Smooth muscle cell (in vitro differentiated cells): ENCODE results near the gene TMEM51. TPM values are rescaled to one million over a fixed set of nuclear protein-coding genes. Genes with fewer than 3 reads are reported as not detected.
"Not testable (repeated sequence)": the region's sequence is repeated elsewhere in the genome, so short reads cannot be mapped to it uniquely, and the experiment has no call there.

ENCODE experiments used
- DNase-seq: peaks from one replicate; lab custom pipeline; 2025; ENCODE audit not compliant: unreplicated experiment; lab: John Stamatoyannopoulos, UW
- H2AFZ ChIP-seq: fragments of 200-600 bp; sonication (generic); 2 replicates; pipeline ENCODE4 v1.6.0; 2016; ENCODE audit warnings: antibody characterized with exemption, low read depth, mild to moderate bottlenecking
- H3F3A ChIP-seq: fragments of 200-600 bp; sonication (generic); 2 replicates; pipeline ENCODE4 v1.6.0; 2017; ENCODE audit warnings: antibody characterized with exemption, low read depth
- H3K27ac ChIP-seq: fragments of 200-600 bp; sonication (generic); 2 replicates; pipeline ENCODE4 v1.5.1; 2016; ENCODE audit warnings: low read depth, mild to moderate bottlenecking
- H3K27me3 ChIP-seq: fragments of 200-600 bp; sonication (generic); 2 replicates; pipeline ENCODE4 v1.6.1; 2016; ENCODE audit warnings: low read depth, mild to moderate bottlenecking
- H3K36me3 ChIP-seq: fragments of 200-600 bp; sonication (generic); 2 replicates; pipeline ENCODE4 v1.5.1; 2016; ENCODE audit warnings: low read depth
- H3K4me1 ChIP-seq: fragments of 200-600 bp; sonication (generic); 2 replicates; pipeline ENCODE4 v1.5.1; 2016; ENCODE audit warnings: low read depth
- H3K4me2 ChIP-seq: fragments of 200-600 bp; sonication (generic); 2 replicates; pipeline ENCODE4 v1.6.0; 2016; ENCODE audit warnings: mild to moderate bottlenecking
- H3K4me3 ChIP-seq: fragments of 200-600 bp; sonication (generic); 2 replicates; pipeline ENCODE4 v1.5.1; 2016; ENCODE audit warnings: mild to moderate bottlenecking
- H3K79me2 ChIP-seq: fragments of 200-600 bp; sonication (generic); 2 replicates; pipeline ENCODE4 v1.6.0; 2016; ENCODE audit warnings: low read depth, mild to moderate bottlenecking
- H3K9ac ChIP-seq: fragments of 200-600 bp; sonication (generic); 2 replicates; pipeline ENCODE4 v1.6.0; 2016; ENCODE audit warnings: low read depth
- H3K9me3 ChIP-seq: fragments of 200-600 bp; sonication (generic); replicated peaks from 2 replicates; pipeline ENCODE4 v1.5.1; 2016; ENCODE audit warnings: low read depth
- H4K20me1 ChIP-seq: fragments of 200-600 bp; sonication (generic); 2 replicates; pipeline ENCODE4 v1.6.0; 2016; ENCODE audit warnings: low read depth
- CTCF ChIP-seq: fragments of 200-600 bp; sonication (generic); IDR thresholded peaks from 2 replicates; pipeline ENCODE4 v1.5.1; 2017; ENCODE audit warnings: borderline replicate concordance, mild to moderate bottlenecking, antibody characterized with exemption; ENCODE audit not compliant: insufficient read depth, poor library complexity, severe bottlenecking
- WGBS: methylation state at CpG from one replicate; pipeline ENCODE4 v1.1.7; 2016; ENCODE audit warnings: low lambda C conversion rate; 5-methylcytosine and 5-hydroxymethylcytosine counted together
- polyA plus RNA-seq: library from polyadenylated mRNA; unstranded; fragments of >200 nt; fragmentation: Nextera tagmentation; extraction: Ambion mirVana; gene quantifications from 2 replicates; pipeline ENCODE4 v1.2.1, GENCODE V29; 2016
- total RNA-seq: library from RNA; depleted of rRNA; stranded (reverse); fragments of >200 nt; gene quantifications from 2 replicates; pipeline ENCODE4 v1.2.3, GENCODE V29; 2014

TMEM51 gene
- total and polyA plus RNA-seq, 2 experiments from 2014 or later, result 9.8 to 10.4 TPM

- Histone ChIP-seq H3K27me3 (no peaks in the 10 kb centered on the region), H3K4me2 (no peak overlapping the region), H2AFZ (no peak overlapping the region), H3K4me1 (no peaks in the 10 kb centered on the region), H3K9me3 (no peaks in the 10 kb centered on the region), H3F3A (peaks cover 5% of the 10 kb centered on the region), H3K27ac (no peak overlapping the region), H4K20me1 (no peaks in the 10 kb centered on the region), H3K9ac (no peak overlapping the region), H3K36me3 (no peaks in the 10 kb centered on the region), H3K4me3 (no peak overlapping the region), H3K79me2 (peaks cover 7% of the 10 kb centered on the region)
- DNase-seq, result no peak
- WGBS, result 63% methylated on average over 3 of the region's 3 CpGs
- no peak for TF ChIP-seq CTCF
Measured at GRCh38 chr1:15174615-15174983, 21.1 kb downstream of the TMEM51 start.

- not testable (repeated sequence) for H3K27ac ChIP-seq, H3F3A ChIP-seq, H3K9me3 ChIP-seq, H2AFZ ChIP-seq, H3K4me3 ChIP-seq, H3K4me2 ChIP-seq, DNase-seq, H3K9ac ChIP-seq, H3K27me3 ChIP-seq, H3K36me3 ChIP-seq, H4K20me1 ChIP-seq, H3K79me2 ChIP-seq, H3K4me1 ChIP-seq
- 94% methylated on average over 6 of the region's 6 CpGs for WGBS
Measured at GRCh38 chr1:15175324-15176094, 22.0 kb downstream of the TMEM51 start.

GRCh38 chr1:15176120-15176519 lies 22.6 kb downstream of the TMEM51 start:
- Histone ChIP-seq H3K4me2 (no peak overlapping the region), H2AFZ (no peak overlapping the region), H3K27ac (no peak overlapping the region), H3F3A (peaks cover 12% of the 10 kb centered on the region), H3K4me3 (no peak overlapping the region), H3K36me3 (no peaks in the 10 kb centered on the region), H3K9me3 (no peaks in the 10 kb centered on the region), H4K20me1 (no peaks in the 10 kb centered on the region), H3K79me2 (peaks cover 11% of the 10 kb centered on the region), H3K4me1 (no peaks in the 10 kb centered on the region), H3K27me3 (no peaks in the 10 kb centered on the region), H3K9ac (no peak overlapping the region)
- DNase-seq, result no peak
- 94% methylated on average over 7 of the region's 7 CpGs for WGBS
- no peak for TF ChIP-seq CTCF

GRCh38 chr1:15176898-15177665 lies 23.5 kb downstream of the TMEM51 start:
- Histone ChIP-seq H2AFZ (no peak overlapping the region), H4K20me1 (no peaks in the 10 kb centered on the region), H3K4me2 (no peak overlapping the region), H3K9me3 (no peaks in the 10 kb centered on the region), H3K4me1 (no peaks in the 10 kb centered on the region), H3K27ac (no peak overlapping the region), H3K9ac (no peak overlapping the region), H3K79me2 (peaks cover 13% of the 10 kb centered on the region), H3F3A (peaks cover 13% of the 10 kb centered on the region), H3K4me3 (no peak overlapping the region), H3K27me3 (no peaks in the 10 kb centered on the region), H3K36me3 (no peaks in the 10 kb centered on the region)
- DNase-seq, result no peak
- TF ChIP-seq CTCF, result no peak
- 78% methylated on average over 7 of the region's 7 CpGs for WGBS
